CD4-positive, alpha-beta T cell treated with Interleukin-6 for 4 hours (primary cell): ENCODE data around the gene TMEM82.

Experiments
- DNase-seq: peaks from one replicate; pipeline ENCODE4 v3.0.0-alpha.2; 2020; ENCODE audit warnings: mixed read lengths

TMEM82 gene

GRCh38 chr1:15757575-15758342 lies 15.5 kb downstream of the TMEM82 start:
- DNase-seq, result no peak

GRCh38 chr1:15758343-15758931 lies 16.1 kb downstream of the TMEM82 start, which contains the start of gene FBLIM1:
FBLIM1 (plus strand) TSS chr1:15758795; CDS start chr1:15764984, 6,189 bp downstream.
- peak; percentile 44 for DNase-seq

- DNase-seq, result no peak
These were observed 16.8 kb downstream of the TMEM82 start for GRCh38 chr1:15758953-15759661.

GRCh38 chr1:15760520-15761211 lies 18.4 kb downstream of the TMEM82 start:
- DNase-seq, result no peak

GRCh38 chr1:15761366-15762128 lies 19.2 kb downstream of the TMEM82 start:
- no peak for DNase-seq

- no peak for DNase-seq
These were observed 20.2 kb downstream of the TMEM82 start for GRCh38 chr1:15762546-15762945.

- no peak for DNase-seq
These were observed 22.0 kb downstream of the TMEM82 start for GRCh38 chr1:15764269-15764764.

- no peak for DNase-seq
These were observed 22.6 kb downstream of the TMEM82 start for GRCh38 chr1:15764890-15765289.

- no peak for DNase-seq
These were observed 23.3 kb downstream of the TMEM82 start for GRCh38 chr1:15765495-15766194.

GRCh38 chr1:15767941-15768340 lies 25.6 kb downstream of the TMEM82 start:
- no peak for DNase-seq

GRCh38 chr1:15768388-15768787 lies 26.1 kb downstream of the TMEM82 start:
- DNase-seq, result no peak

- no peak for DNase-seq
These were observed 28.1 kb downstream of the TMEM82 start for GRCh38 chr1:15770313-15770962.

- DNase-seq, result no peak
These were observed 29.7 kb downstream of the TMEM82 start for GRCh38 chr1:15771836-15772515.

- DNase-seq, result no peak
These were observed 33.4 kb downstream of the TMEM82 start for GRCh38 chr1:15775706-15776105.

- no peak for DNase-seq
These were observed 35.8 kb downstream of the TMEM82 start for GRCh38 chr1:15777909-15778707.

- no peak for DNase-seq
These were observed 43.4 kb downstream of the TMEM82 start for GRCh38 chr1:15785683-15786082.

- no peak for DNase-seq
These were observed 44.3 kb downstream of the TMEM82 start for GRCh38 chr1:15786581-15786980.

GRCh38 chr1:15788624-15789301 lies 46.5 kb downstream of the TMEM82 start:
- no peak for DNase-seq

- no peak for DNase-seq
These were observed 53.8 kb downstream of the TMEM82 start for GRCh38 chr1:15796086-15796462.
